Colonic mucosa (tissue), 4 donors: ENCODE results near the gene S100A1. TPM values are rescaled to one million over a fixed set of nuclear protein-coding genes. Genes with fewer than 3 reads are reported as not detected.

Source experiments
- DNase-seq: peaks from one replicate; pipeline ENCODE4 v3.0.0-alpha.2; 2020
- H3K27ac ChIP-seq: fragments of 200-600 bp; one replicate; pipeline ENCODE4 v1.8.0; 2021
- H3K27me3 ChIP-seq: fragments of 200-600 bp; one replicate; pipeline ENCODE4 v1.8.0; 2021
- H3K36me3 ChIP-seq: fragments of 200-600 bp; one replicate; pipeline ENCODE4 v1.8.0; 2021
- H3K4me1 ChIP-seq: fragments of 200-600 bp; one replicate; pipeline ENCODE4 v1.8.0; 2021; ENCODE audit warnings: mild to moderate bottlenecking
- H3K4me3 ChIP-seq: fragments of 200-600 bp; one replicate; pipeline ENCODE4 v1.8.0; 2021
- H3K9ac ChIP-seq, 2 donors: one replicate each; pipeline ENCODE4 v1.7.0; 2013; ENCODE audit warnings: control low read depth in 2 of 2, low read depth in 2 of 2, low read length in 2 of 2
- H3K9me3 ChIP-seq: fragments of 200-600 bp; one replicate; pipeline ENCODE4 v1.8.0; 2021
- CTCF ChIP-seq: fragments of 200-600 bp; IDR thresholded peaks from one replicate; pipeline ENCODE4 v1.8.0; 2022; ENCODE audit warnings: antibody characterized with exemption, mild to moderate bottlenecking
- intact Hi-C: fragments of 100-400 bp; cut with DNase I; formaldehyde crosslinking; loops from one replicate; pipeline ENCODE4 v1.14.1; 2022
- total RNA-seq, 2 donors: library from RNA; stranded (reverse); fragmentation: NEBNext Ultra II Directional in 1 of 2; extraction: Animal tissue kit (Norgen Biotek cat#: 25700) in 1 of 2; gene quantifications; one replicate each; pipeline ENCODE4 v1.2.1, GENCODE V29; 2021
- donor health status: healthy.
- donor health status: DM: no; HTN: no; CAD: no.
- donor health status: DM: no; HTN: no; CAD: no.

S100A1 gene
- total RNA-seq, 2 donors from 2014 or later: 0.69 to 1.5 TPM

GRCh38 chr1:153597206-153597605, 31.0 kb upstream of the S100A1 start:
- intact Hi-C loops: no loop called here
- Histone ChIP-seq H3K27me3 (no peaks in the 10 kb centered on the region), H3K36me3 (no peaks in the 10 kb centered on the region), H3K9me3 (no peaks in the 10 kb centered on the region), H3K4me1 (no peaks in the 10 kb centered on the region), H3K9ac (no peak overlapping the region), H3K27ac (no peak overlapping the region), H3K4me3 (no peak overlapping the region)
- peak; percentile 28 for DNase-seq
- no peak for TF ChIP-seq CTCF

- Histone ChIP-seq H3K4me3 (no peak overlapping the region), H3K4me1 (no peaks in the 10 kb centered on the region), H3K36me3 (no peaks in the 10 kb centered on the region), H3K9ac (no peak overlapping the region), H3K27ac (no peak overlapping the region), H3K27me3 (no peaks in the 10 kb centered on the region), H3K9me3 (no peaks in the 10 kb centered on the region)
- intact Hi-C loops: no loop called here
- TF ChIP-seq CTCF: no peak
- no peak for DNase-seq
These were observed 29.7 kb upstream of the S100A1 start for GRCh38 chr1:153598309-153599172.

GRCh38 chr1:153599847-153600246, 28.4 kb upstream of the S100A1 start:
- intact Hi-C loops: no loop called here
- Histone ChIP-seq H3K27ac (no peak overlapping the region), H3K36me3 (no peaks in the 10 kb centered on the region), H3K9ac (no peak overlapping the region), H3K27me3 (no peaks in the 10 kb centered on the region), H3K4me3 (no peak overlapping the region), H3K4me1 (no peaks in the 10 kb centered on the region), H3K9me3 (no peaks in the 10 kb centered on the region)
- TF ChIP-seq CTCF: no peak
- DNase-seq: no peak

GRCh38 chr1:153602749-153603148, 25.5 kb upstream of the S100A1 start:
- Histone ChIP-seq H3K4me3 (no peak overlapping the region), H3K27ac (no peak overlapping the region), H3K27me3 (no peaks in the 10 kb centered on the region), H3K9ac (no peak overlapping the region), H3K4me1 (no peaks in the 10 kb centered on the region), H3K9me3 (no peaks in the 10 kb centered on the region), H3K36me3 (no peaks in the 10 kb centered on the region)
- intact Hi-C loops: no loop called here
- DNase-seq: no peak
- TF ChIP-seq CTCF: no peak

GRCh38 chr1:153606194-153606593, 22.0 kb upstream of the S100A1 start:
- Histone ChIP-seq H3K4me3 (no peak overlapping the region), H3K36me3 (no peaks in the 10 kb centered on the region), H3K9me3 (no peaks in the 10 kb centered on the region), H3K9ac (no peak overlapping the region), H3K27ac (no peak overlapping the region), H3K4me1 (peaks cover 16% of the 10 kb centered on the region), H3K27me3 (no peaks in the 10 kb centered on the region)
- intact Hi-C loops: no loop called here
- no peak for DNase-seq
- TF ChIP-seq CTCF: no peak
